Esophagus mucosa (tissue), 1 donor: Measurements from ENCODE around the gene LIFR. TPM values are rescaled to one million over a fixed set of nuclear protein-coding genes. Genes with fewer than 3 reads are reported as not detected.

Experiments
- ATAC-seq: fragments of 200-7000 bp; cut with Tn5 transposase; one replicate; pipeline ENCODE4 v1.9.1; 2020
- total RNA-seq: library from RNA; stranded (reverse); gene quantifications from one replicate; pipeline ENCODE4 v1.2.4, GENCODE V29; 2023
- donor health status: DM: yes; HTN: yes; CAD: no.

Gene LIFR
- total RNA-seq, 1 donor from 2014 or later: 6.9 TPM

- no peak for ATAC-seq
These were observed 47.3 kb downstream of the LIFR start for GRCh38 chr5:38509185-38509584.

GRCh38 chr5:38506302-38506701, 50.1 kb downstream of the LIFR start:
- no peak for ATAC-seq

GRCh38 chr5:38500573-38501260, 55.7 kb downstream of the LIFR start:
- ATAC-seq: no peak

DNA sequence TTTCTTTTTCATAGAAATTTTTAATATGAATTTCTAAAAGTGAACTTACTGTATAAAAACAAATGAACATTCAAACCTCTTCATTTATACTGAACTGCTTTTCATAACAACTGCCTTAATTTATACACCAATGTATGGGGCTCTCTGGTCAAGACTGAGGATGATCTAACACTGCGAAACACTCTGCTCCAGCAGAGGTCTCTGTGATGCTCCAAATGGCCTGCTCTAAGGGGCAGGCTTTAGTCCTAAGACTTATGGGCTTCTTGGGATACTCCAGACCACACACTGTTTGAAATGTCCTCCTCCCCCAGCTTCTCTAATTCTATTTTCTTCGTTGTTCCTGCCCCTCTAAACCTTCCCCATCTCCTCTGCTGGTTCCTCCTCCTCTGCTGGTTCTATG, 58.5 kb downstream of the LIFR start:
- no peak for ATAC-seq

- no peak for ATAC-seq
These were observed 61.7 kb downstream of the LIFR start for GRCh38 chr5:38494763-38495162.

GRCh38 chr5:38494175-38494574, 62.3 kb downstream of the LIFR start:
- ATAC-seq: no peak

- no peak for ATAC-seq
These were observed 72.5 kb downstream of the LIFR start for GRCh38 chr5:38483805-38484398.

GRCh38 chr5:38479315-38479904, 77.0 kb downstream of the LIFR start:
- ATAC-seq: no peak

DNA sequence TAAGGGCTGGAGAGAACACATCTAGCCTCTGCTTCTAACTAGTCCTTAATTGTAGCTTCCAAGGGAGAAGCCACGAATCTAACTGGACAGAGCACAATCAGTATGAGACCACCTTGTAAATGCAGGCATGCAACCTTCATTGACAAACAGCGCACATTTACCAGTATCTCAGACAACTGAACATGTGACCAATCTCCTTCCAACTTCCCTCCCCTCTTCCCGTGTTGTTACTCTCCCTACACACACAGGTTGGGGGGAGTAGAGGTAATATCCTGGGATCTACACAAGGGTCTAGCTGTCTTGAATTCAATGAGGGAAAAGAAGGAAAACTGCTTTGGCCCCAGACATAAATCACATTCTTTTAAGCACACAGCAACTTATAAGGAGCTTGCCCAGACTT, 77.6 kb downstream of the LIFR start:
- no peak for ATAC-seq

GRCh38 chr5:38478166-38478565, 78.3 kb downstream of the LIFR start:
- no peak for ATAC-seq

DNA sequence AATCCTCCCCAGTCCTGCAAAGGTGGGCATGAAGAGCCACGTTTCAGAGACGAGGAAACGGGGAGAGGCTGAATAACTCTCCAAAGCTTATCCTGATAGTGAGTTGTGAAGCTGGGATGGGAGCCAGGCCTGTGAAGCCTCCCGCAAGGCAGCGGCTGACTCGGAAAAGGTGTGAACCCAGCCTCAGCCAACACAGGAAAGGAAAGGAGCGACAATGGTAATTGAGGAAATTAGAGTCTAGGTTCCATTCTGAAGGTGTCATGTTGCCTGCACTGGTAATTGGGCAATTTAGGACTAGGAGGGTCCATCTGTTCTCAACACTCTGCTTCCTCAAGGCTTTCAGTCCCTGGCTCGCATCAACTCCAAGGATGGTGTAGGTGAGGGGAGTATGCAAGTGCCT, 83.4 kb downstream of the LIFR start:
- ATAC-seq: peak; percentile 61

DNA sequence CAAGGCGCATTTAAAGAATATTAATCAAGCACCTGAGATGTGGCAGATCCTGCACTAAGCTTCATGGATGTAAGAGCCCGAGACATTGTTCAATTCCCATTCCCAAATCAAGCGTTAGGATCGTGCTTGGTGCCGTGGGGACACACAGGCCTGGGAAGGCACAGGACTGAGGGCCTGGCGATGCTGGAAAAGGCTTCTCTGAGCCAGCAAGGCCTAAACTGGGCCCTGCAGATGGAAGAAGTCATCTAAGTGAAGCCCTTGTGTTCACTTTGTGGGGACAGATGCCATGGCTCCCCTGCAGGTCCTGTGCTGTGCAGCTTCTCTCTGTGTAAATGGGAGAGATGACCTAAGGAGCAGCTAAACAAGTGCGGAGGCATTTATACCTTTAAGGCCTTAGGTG, 83.9 kb downstream of the LIFR start:
- no peak for ATAC-seq

- ATAC-seq: no peak
These were observed 84.7 kb downstream of the LIFR start for GRCh38 chr5:38471709-38472108.

DNA sequence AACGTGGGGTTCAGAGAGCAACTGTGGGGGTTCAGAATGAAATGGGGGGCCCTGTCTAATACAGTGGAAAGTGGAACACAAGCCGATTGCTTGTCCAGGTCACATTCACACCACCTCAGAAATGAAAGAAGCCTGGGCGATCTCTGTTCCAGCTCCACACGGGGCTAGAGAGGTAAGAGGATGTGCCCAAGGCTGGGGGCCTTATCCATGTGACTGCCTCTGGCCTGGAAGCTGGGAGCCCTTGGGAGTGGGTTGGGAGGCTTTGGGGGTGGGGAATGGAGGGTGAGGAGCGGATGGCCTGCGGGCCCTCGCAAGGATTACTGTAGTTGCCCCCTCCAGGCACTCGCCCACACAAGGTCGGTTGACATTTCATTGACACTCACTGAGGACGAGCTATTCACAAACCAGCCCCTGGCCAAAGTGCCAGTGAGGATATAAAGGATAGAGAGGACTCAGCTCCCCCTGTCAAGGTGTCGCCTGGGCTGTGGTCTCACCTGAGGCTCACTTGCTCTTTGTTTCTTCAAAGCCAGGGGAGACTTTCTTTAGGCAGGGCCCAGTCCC, 86.7 kb downstream of the LIFR start:
- ATAC-seq: no peak

DNA sequence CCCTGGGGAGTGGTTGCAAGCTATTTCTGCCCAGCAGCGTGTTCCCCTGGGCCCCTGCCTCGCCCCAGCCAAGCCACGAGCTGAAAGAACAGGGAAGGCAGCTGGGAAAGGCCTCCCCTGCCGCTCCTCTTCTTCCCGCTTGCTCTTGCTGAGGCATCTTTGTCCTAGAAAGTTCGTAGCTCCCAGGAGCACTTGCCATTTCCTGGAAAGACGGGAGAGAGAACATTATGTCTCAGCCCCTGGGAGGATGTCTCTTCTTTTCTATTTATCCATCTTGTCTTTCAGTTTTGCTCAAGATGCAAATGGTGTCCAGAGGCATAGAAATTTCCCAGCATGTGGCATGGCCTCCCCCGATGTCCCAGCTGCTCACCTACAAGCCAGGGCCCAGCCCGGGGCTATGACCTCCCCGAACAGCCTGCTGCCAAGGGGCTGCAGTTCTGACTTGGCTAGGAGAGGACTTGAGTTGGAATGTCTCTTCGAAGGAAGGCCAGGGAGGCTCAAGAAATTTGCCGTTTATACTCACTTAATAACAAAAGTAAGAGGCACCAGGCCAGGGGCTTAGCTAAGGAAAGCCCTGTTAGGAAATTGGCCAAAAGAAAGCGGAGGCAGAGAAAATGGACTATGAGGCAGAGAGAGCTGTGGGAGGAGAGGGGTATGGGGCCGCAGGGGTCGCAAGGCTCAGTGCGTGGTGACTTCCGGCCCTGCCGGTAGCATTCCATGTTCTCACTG, 87.3 kb downstream of the LIFR start:
- no peak for ATAC-seq

- peak; percentile 43 for ATAC-seq
These were observed 88.2 kb downstream of the LIFR start for GRCh38 chr5:38468202-38468673.

DNA sequence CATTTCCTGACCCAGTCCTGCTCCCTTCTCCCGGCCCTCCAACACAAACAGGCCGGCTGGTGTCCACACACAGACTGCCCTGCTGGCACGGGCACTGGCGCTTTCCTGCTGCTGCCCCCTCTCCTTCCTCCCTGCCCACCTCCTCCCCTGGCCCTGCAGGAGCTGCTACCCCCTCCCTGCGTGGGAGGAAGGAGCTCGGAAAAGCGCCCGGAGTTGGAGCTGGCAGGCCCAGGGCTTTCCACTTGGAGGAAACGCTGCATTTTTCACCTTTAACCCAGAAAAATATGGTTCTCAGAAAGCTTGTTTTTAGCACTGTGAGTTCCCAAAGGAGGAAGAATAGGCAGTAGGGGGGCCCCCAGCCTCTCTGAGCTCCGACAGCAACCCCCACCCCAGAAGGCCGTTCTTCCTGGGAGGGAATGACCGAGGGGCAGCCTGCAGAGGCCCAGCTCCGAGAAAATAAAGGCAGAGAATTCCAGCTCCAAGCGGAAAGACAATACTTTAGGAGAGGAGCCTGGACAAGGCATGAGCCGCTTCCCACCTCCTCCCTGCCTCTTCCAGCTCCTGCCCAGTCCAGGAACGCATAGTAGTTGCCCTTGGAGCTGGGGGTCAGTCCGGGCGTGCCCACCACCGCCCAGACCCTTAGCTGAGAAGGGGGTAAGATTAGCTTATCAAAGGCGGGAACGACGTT, 88.9 kb downstream of the LIFR start:
- ATAC-seq: peak; percentile 7

- peak; percentile 34 for ATAC-seq
These were observed 89.8 kb downstream of the LIFR start for GRCh38 chr5:38466424-38467189.

DNA sequence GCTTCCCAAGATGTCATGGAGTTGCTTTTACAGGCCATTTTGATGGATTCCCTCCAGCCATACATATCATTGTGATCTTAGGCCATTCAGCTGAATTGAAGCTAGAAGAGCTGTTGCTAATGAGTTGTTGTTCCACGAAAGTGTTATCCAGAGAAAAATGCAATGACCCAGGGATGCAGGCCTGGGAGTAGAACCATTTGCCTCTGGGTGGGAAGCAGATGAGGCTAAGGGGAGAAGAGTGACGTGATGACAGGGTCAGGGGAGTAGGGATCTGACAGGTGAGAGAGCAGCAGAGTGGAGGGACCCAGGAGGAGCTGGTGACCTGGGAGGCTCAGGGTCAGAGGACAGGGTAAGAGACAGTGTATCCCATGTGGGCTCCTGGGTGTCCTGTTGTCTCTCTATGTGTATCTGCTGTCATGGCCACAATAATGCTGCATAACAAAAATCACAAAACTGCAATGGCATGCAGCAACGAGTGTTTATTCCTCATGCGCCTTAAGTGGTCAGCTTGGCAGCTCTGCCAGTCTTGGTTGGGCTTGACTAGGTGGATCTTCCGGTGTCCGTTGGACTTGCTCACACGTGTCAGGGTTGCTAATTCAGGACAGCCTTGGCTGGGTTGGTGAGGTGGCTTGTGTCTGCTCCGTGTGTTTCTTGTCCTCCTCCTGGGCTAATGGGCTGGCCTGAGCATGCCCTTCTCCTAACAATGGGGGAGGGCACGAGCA, 90.6 kb downstream of the LIFR start:
- ATAC-seq: no peak

GRCh38 chr5:38465061-38465460, 91.4 kb downstream of the LIFR start:
- no peak for ATAC-seq
